AG09309 (cell line): ENCODE data around the gene ASPDH.

ENCODE experiments used
- DNase-seq: peaks from one replicate; pipeline ENCODE4 v3.0.0-alpha.2; 2010; ENCODE audit warnings: low read depth
- H3K4me3 ChIP-seq: 2 replicates; pipeline ENCODE4 v1.5.1; 2011; ENCODE audit warnings: mild to moderate bottlenecking, low read depth, low read length, moderate library complexity; ENCODE audit not compliant: control insufficient read depth
- TF ChIP-seq, protein P1 (sequence below): IDR thresholded peaks from 2 replicates; pipeline ENCODE4 v1.5.1; 2011; ENCODE audit warnings: mild to moderate bottlenecking, low read depth, low read length, inconsistent platforms; ENCODE audit not compliant: insufficient read depth, control insufficient read depth; ENCODE audit errors: missing control alignments

The ASPDH gene

DNA sequence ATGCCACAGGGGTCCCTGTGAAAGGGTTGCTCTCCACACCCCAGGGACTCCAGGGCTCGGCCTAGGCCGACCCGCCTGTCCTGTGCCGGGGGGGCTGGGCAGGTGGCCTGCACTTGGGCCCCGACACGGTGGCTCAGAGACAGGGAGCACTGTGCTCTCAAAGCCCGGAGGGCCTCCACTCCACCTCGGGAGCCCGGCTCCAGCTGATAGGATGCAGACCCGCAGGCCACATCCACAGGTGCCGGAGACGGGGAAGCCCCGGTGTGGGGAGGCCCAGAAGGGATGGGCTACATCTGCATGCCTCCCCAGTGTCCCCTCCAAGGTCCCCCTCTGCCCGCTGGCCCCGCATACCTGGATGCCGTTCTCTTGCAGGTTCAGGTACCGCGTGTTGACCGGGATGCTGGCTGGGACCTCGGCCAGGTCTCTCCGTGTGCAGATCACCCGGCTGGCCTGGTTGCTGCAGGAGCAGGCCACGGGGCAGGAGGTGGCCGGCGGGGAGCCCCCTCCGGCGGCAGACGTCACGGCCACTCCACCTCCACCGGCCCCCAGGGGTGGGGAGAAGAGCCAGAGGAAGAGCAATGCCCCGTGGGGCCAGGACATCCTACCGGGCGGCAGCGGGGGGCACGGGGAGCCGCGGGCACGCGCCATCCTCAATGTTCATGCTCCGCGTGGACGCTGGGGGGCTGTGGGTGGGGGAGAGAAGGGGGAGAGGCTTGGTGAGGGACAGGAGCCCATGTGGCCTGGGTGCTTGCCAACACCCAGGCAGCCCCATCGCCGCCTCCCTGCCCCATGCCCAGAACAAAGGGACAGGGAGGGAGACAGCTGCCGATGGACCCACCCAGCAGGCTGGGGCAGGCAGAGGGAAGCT is 34.7 kb upstream of the ASPDH start:
- DNase-seq = no peak
- TF ChIP-seq, protein P1, sequence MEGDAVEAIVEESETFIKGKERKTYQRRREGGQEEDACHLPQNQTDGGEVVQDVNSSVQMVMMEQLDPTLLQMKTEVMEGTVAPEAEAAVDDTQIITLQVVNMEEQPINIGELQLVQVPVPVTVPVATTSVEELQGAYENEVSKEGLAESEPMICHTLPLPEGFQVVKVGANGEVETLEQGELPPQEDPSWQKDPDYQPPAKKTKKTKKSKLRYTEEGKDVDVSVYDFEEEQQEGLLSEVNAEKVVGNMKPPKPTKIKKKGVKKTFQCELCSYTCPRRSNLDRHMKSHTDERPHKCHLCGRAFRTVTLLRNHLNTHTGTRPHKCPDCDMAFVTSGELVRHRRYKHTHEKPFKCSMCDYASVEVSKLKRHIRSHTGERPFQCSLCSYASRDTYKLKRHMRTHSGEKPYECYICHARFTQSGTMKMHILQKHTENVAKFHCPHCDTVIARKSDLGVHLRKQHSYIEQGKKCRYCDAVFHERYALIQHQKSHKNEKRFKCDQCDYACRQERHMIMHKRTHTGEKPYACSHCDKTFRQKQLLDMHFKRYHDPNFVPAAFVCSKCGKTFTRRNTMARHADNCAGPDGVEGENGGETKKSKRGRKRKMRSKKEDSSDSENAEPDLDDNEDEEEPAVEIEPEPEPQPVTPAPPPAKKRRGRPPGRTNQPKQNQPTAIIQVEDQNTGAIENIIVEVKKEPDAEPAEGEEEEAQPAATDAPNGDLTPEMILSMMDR = no peak
- no peak overlapping the region for H3K4me3 ChIP-seq

DNA sequence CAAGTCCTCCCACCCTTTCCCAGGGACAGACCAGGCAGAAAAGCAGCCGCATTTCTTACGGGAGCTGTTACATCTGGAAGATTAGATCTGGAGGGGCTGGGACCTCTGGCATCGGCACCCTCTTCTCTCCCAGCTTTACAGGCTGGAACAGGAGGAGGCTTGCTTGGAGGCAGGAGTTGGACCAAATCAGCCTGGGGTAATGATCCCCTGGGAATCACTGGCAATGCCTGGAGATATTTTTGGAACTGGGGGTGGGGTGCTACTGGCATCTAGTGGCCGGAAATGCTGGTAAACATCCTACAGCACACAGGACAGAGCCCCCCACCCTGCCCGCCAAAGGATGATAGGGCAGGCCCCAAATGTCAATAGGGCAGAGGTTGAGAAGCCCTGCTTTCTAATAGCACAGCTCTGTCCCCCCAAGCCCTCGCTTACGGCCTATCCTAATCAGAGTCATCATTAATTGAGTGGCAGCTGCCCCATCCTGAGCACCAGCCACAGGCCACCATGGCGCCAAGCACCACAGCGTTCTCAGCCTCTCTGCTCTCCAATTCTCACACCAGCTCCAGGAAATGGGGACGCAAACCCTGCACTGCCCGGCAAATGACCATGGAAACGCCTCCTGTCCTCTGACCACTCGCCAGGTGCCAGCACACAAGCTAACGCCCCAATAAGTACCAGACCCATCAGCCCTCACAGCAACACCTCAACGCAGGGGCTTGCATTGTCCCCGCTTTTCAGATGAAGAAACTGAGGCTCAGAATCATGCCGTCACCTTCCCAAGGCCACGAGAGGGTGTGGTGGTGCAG is 33.9 kb upstream of the ASPDH start:
- DNase-seq = no peak
- H3K4me3 ChIP-seq = no peak overlapping the region
- TF ChIP-seq, protein P1 = no peak

DNA sequence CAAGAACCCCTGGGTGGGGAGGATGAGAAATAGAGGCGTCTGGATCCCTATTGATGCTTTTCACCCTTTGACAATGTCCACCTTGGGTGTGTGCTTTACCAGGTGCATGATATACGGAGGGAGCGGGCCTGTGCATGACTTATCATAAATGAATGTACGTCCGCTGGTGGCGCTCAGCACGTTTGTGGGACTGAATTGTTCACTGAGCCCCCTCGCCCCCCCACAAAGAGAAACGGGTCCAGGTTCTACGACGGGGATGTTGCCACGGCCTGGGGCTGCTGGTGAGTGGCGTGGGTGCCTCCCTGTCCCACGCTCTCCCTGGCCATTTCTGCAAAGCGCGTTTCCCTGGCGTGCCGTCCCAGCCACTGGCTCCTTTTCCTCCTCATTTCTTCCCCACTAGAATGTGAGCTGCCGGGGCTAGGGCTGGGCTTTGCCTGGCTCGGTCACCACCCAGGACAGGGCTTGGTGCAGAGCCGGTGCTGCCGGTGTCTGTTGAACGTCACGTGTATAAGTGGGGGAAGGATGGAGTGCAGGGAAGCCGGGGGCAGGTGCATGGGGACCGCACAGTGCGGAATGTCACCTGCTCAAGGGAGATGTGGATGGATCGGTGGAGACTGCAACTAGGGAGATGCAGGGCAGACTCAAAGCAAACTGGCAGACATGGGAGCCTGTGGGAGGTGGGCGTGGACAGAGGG is 33.0 kb upstream of the ASPDH start:
- TF ChIP-seq, protein P1 = no peak
- no peak for DNase-seq
- H3K4me3 ChIP-seq = no peak overlapping the region

DNA sequence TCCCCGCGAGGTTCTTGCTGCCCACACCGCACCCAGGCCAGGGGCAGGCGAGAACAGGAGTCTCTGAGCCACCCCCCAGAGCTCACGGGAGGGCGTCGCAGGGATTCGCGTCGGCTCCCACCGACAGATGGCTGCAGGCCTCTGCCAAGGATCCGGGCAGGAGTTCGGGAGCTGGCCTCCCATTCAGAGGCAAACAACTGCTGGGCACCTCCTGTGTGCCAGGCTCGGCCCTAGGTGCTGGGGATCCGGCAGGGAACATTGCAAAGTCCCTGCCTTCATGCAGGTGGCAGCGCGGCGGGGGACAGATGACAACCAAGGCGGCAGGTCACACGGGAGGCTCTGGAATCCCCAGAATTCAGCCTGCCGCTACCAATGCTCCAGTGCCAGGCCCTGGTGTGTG is 29.2 kb upstream of the ASPDH start:
- TF ChIP-seq, protein P1 = no peak
- no peak overlapping the region for H3K4me3 ChIP-seq
- DNase-seq = no peak

DNA sequence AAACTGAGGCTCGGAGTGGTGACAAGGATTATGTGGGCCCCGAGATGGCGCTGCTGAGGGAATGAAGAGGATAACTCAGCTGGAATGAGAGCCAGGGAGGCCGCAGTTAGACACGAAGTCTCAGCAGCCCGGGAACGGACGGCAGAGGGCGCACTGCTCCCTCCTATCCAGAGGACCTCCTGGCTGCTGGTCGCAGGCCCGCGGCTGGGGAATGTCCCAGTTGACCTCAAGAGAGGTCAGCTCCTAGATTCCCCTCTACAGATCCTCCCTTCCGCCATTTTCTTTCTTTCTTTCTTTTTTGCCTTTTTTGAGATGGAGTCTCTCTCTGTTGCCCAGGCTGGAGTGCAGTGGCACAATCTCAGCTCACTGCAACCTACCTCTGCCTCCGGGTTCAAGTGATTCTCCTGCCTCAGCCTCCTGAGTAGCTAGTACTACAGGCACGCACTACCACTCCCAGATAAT is 24.1 kb upstream of the ASPDH start:
- TF ChIP-seq, protein P1 = peak; percentile 92
- peak; percentile 28 for DNase-seq
- H3K4me3 ChIP-seq = no peak overlapping the region

DNA sequence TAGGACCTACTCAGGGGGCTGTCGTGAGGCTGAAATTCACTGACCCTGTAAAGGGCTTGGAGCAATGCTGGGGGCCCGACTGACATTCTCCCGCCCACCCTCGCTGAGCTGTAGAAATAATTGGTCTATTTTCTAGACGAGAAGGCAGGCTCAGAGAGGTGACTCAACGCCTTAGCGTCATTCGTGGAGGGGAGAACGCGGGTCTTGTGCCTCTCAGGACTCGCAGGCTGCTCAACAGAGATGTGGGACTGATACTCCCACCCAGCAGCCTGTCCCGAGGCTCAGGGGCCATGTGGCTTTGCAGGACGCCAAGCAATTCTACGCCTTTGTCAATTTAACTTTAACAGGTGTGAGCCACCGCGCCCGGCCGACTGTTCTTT is 23.6 kb upstream of the ASPDH start:
- DNase-seq = no peak
- TF ChIP-seq, protein P1 = no peak
- no peak overlapping the region for H3K4me3 ChIP-seq
